RPMI8226 (cell line): Measurements from ENCODE around the gene PYGB.

Source experiments
- DNase-seq: peaks from one replicate; pipeline ENCODE4 v3.0.0-alpha.2; 2015

PYGB gene

DNA sequence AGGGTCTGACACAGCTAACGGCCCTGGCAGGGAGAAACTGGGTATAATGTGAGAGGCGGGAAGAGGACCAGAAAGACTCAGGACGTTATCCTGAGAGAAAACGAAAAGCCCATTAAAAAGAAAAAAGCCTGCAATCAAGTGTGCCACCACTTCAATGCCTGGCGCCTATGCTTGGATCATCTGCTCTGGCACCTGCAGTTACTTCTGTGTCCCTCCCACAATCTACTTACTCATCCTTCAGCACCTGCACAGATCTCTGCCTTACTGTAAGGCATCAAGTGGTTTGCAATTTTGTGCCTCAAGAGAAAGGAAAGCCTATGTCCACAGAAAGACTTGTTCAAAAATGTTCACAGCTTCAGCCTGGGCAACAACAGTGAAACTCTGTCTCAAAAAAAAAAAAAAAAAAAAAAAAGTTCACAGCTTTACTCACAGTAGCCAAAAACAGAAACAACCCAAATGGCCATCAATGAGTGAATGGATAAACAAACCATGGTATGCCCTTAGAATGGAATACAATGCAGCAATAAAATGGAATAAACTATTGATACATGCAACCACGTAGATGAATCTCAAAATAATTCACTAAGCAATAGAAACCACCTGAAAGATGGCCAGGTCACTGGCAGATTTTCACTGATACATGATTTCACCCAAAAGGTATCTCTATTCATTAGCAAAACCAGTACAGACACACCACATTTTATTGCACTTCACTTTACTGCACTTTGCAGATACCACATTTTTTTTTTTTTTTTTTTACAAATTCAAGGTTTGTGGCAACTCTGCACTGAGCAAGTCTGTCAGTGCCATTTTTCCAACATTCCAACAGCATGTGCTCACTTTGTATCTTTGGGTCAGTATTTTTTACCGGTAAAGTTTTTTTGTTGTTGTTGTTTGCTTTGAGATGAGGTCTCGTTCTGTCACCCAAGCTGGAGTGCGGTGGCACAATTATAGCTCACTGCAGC lies 94.1 kb downstream of the PYGB start:
- DNase-seq = peak; percentile 92

DNA sequence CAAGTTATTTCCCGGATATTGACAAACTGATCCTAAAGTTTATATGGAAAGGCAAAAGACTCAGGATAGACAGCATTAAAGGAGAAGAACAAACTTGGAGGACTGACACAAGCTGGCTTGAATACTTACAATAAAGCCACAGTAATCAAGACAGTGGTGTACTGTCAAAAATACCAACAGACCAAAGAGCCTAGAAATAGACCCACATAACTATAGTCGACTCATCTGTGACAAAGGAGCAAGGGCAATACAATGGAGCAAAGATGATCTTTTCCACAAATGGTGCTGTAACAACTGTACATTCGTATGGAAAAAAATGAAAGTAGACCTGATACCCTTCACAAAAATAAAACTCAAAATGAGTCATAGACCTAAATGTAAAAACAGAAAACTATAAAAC lies 96.7 kb downstream of the PYGB start:
- no peak for DNase-seq

DNA sequence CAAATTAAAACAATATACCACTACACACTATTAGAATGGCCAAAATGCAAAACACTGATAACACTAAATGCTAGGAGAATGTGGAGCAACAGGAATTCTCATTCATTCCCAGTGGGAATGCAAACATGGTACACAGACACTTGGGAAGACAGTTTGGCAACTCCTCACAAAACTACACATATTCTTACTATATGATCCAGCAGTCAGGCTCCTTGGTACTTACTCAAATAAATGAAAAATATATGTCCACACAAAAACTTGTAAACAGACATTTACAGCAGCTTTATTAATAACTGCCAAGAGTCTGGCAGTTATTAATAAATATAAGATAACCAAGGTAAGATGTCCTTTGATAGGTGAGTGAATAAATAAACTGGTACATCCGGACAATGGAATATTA lies 97.8 kb downstream of the PYGB start:
- DNase-seq = no peak

- no peak for DNase-seq
Measured at GRCh38 chr20:25346349-25346748, 98.5 kb downstream of the PYGB start.
